H9 (cell line): ENCODE results near the gene MT1A. TPM values are rescaled to one million over a fixed set of nuclear protein-coding genes. Genes with fewer than 3 reads are reported as not detected.

Experiments
- DNase-seq: peaks from one replicate; pipeline ENCODE4 v3.0.0-alpha.2; 2017
- H2AFZ ChIP-seq: one replicate; pipeline ENCODE4 v1.6.1; 2013; ENCODE audit warnings: mild to moderate bottlenecking, low read length, control low read depth, moderate library complexity
- H2AK5ac ChIP-seq: 2 replicates; pipeline ENCODE4 v1.6.1; 2013; ENCODE audit warnings: low read length, control low read depth, mixed read lengths; ENCODE audit not compliant: insufficient read length
- H2BK120ac ChIP-seq: one replicate; pipeline ENCODE4 v1.6.1; 2013; ENCODE audit warnings: low read depth, mild to moderate bottlenecking, low read length, control low read depth, inconsistent platforms; ENCODE audit not compliant: poor library complexity, severe bottlenecking
- H2BK12ac ChIP-seq: 2 replicates; pipeline ENCODE4 v1.6.1; 2013; ENCODE audit warnings: low read length, control low read depth, mixed read lengths, low read depth; ENCODE audit not compliant: insufficient read length
- H2BK15ac ChIP-seq: 2 replicates; pipeline ENCODE4 v1.6.1; 2013; ENCODE audit warnings: low read depth, low read length, control low read depth
- H2BK20ac ChIP-seq: one replicate; pipeline ENCODE4 v1.6.1; 2013; ENCODE audit warnings: low read depth, mild to moderate bottlenecking, low read length, control low read depth, inconsistent platforms; ENCODE audit not compliant: poor library complexity, severe bottlenecking
- H2BK5ac ChIP-seq: 2 replicates; pipeline ENCODE4 v1.6.1; 2013; ENCODE audit warnings: low read length, control low read depth, mixed read lengths; ENCODE audit not compliant: insufficient read length
- H3K14ac ChIP-seq: 2 replicates; pipeline ENCODE4 v1.6.1; 2013; ENCODE audit warnings: low read length, control low read depth; ENCODE audit not compliant: insufficient read depth
- H3K18ac ChIP-seq: 2 replicates; pipeline ENCODE4 v1.6.1; 2013; ENCODE audit warnings: low read depth, mild to moderate bottlenecking, mixed read lengths, low read length, control low read depth; ENCODE audit not compliant: insufficient read length
- H3K23ac ChIP-seq: 2 replicates; pipeline ENCODE4 v1.6.1; 2013; ENCODE audit warnings: low read length, control low read depth, mixed read lengths, low read depth; ENCODE audit not compliant: insufficient read length
- H3K23me2 ChIP-seq: 2 replicates; pipeline ENCODE4 v1.6.1; 2013; ENCODE audit warnings: low read depth, mild to moderate bottlenecking, mixed read lengths, low read length, control low read depth; ENCODE audit not compliant: insufficient read length, poor library complexity, severe bottlenecking
- H3K27ac ChIP-seq: 2 replicates; pipeline ENCODE4 v1.5.1; 2013; ENCODE audit warnings: low read length, control low read depth, mixed read lengths, low read depth; ENCODE audit not compliant: insufficient read length
- H3K27me3 ChIP-seq: 2 replicates; pipeline ENCODE4 v1.6.1; 2013; ENCODE audit warnings: low read length, control low read depth, inconsistent platforms; ENCODE audit not compliant: insufficient read depth
- H3K4ac ChIP-seq: 2 replicates; pipeline ENCODE4 v1.6.1; 2013; ENCODE audit warnings: low read depth, mild to moderate bottlenecking, control low read depth, inconsistent platforms, low read length, moderate library complexity
- H3K4me1 ChIP-seq: 2 replicates; pipeline ENCODE4 v1.6.1; 2013; ENCODE audit warnings: low read length, control low read depth, inconsistent platforms; ENCODE audit not compliant: insufficient read depth
- H3K4me2 ChIP-seq: 2 replicates; pipeline ENCODE4 v1.6.1; 2013; ENCODE audit warnings: low read length, control low read depth, mixed read lengths; ENCODE audit not compliant: insufficient read length, insufficient read depth
- H3K56ac ChIP-seq: 2 replicates; pipeline ENCODE4 v1.6.1; 2013; ENCODE audit warnings: low read depth, mild to moderate bottlenecking, mixed read lengths, low read length, control low read depth; ENCODE audit not compliant: insufficient read length
- H3K79me1 ChIP-seq: 2 replicates; pipeline ENCODE4 v1.6.1; 2013; ENCODE audit warnings: low read depth, mild to moderate bottlenecking, moderate library complexity, low read length, control low read depth, inconsistent platforms; ENCODE audit not compliant: insufficient read depth, poor library complexity, severe bottlenecking
- H3K79me2 ChIP-seq: 2 replicates; pipeline ENCODE4 v1.6.1; 2013; ENCODE audit warnings: low read length, control low read depth, inconsistent platforms; ENCODE audit not compliant: insufficient read depth
- H3K9ac ChIP-seq: 2 replicates; pipeline ENCODE4 v1.6.1; 2013; ENCODE audit warnings: low read length, control low read depth, mixed read lengths; ENCODE audit not compliant: insufficient read length; ENCODE audit errors: extremely low read depth
- H3K9me3 ChIP-seq: one replicate; pipeline ENCODE4 v1.6.1; 2013; ENCODE audit warnings: low read depth, low read length, inconsistent platforms; ENCODE audit not compliant: control insufficient read depth
- H3T11ph ChIP-seq: one replicate; pipeline ENCODE4 v1.6.1; 2013; ENCODE audit warnings: mild to moderate bottlenecking, low read length, control low read depth, inconsistent platforms
- H4K20me1 ChIP-seq: one replicate; pipeline ENCODE4 v1.6.1; 2013; ENCODE audit not compliant: control insufficient read depth, insufficient read length, insufficient read depth
- H4K5ac ChIP-seq: 2 replicates; pipeline ENCODE4 v1.6.1; 2013; ENCODE audit warnings: low read depth, mild to moderate bottlenecking, mixed read lengths, low read length, control low read depth; ENCODE audit not compliant: insufficient read length
- H4K8ac ChIP-seq: replicated peaks from 2 replicates; pipeline ENCODE4 v1.6.1; 2013; ENCODE audit warnings: low read length, control low read depth, mixed read lengths, low read depth; ENCODE audit not compliant: insufficient read length
- H4K91ac ChIP-seq: 2 replicates; pipeline ENCODE4 v1.6.1; 2013; ENCODE audit warnings: low read depth, mild to moderate bottlenecking, moderate library complexity, mixed read lengths, low read length, control low read depth; ENCODE audit not compliant: insufficient read length
- H3K27ac Mint-ChIP-seq, 3 experiments: 2 replicates in 2 of 3; 3 replicates in 1 of 3; pipeline ENCODE4 v1.8.0; 2020 to 2021; ENCODE audit warnings: mixed read lengths in 3 of 3, mild to moderate bottlenecking in 1 of 3, moderate library complexity in 1 of 3
- H3K27me3 Mint-ChIP-seq: 2 replicates; pipeline ENCODE4 v1.8.0; 2021; ENCODE audit warnings: low read depth, mild to moderate bottlenecking, moderate library complexity, mixed read lengths
- H3K36me3 Mint-ChIP-seq, 3 experiments: 2 replicates in 2 of 3; 3 replicates in 1 of 3; pipeline ENCODE4 v1.8.0; 2020 to 2021; ENCODE audit warnings: low read depth in 3 of 3, mixed read lengths in 3 of 3; ENCODE audit not compliant: insufficient read depth in 1 of 3
- H3K4me1 Mint-ChIP-seq, 2 experiments: 2 replicates each; pipeline ENCODE4 v1.8.0; 2020; ENCODE audit warnings: mixed read lengths in 2 of 2
- H3K4me3 Mint-ChIP-seq, 2 experiments: 2 replicates in 1 of 2; 3 replicates in 1 of 2; pipeline ENCODE4 v1.8.0; 2020 to 2021; ENCODE audit warnings: mild to moderate bottlenecking in 2 of 2, mixed read lengths in 2 of 2, moderate library complexity in 1 of 2
- H3K9me3 Mint-ChIP-seq, 2 experiments: 2 replicates in 1 of 2; 3 replicates in 1 of 2; pipeline ENCODE4 v1.8.0; 2020; ENCODE audit warnings: mild to moderate bottlenecking in 2 of 2, mixed read lengths in 2 of 2, moderate library complexity in 1 of 2
- WGBS: extraction: QIAGEN DNeasy Blood & Tissue Kit; methylation state at CpG from one replicate; pipeline ENCODE4 v1.1.7; 2013; ENCODE audit warnings: missing lambda C conversion rate, low lambda C conversion rate, mixed read lengths; ENCODE audit not compliant: insufficient read length; ENCODE audit errors: extremely low coverage; 5-methylcytosine and 5-hydroxymethylcytosine counted together
- total RNA-seq: library from RNA; stranded (reverse); gene quantifications from 2 replicates; pipeline ENCODE4 v1.2.1, GENCODE V29; 2021
- TF ChIP-seq, protein P1 (sequence below): fragments of 200-600 bp; sonication (generic); conservative IDR thresholded peaks from 3 replicates; pipeline ENCODE4 v1.8.0; 2021; ENCODE audit warnings: antibody characterized with exemption, mild to moderate bottlenecking

Gene MT1A
- total RNA-seq, 1 experiment from 2014 or later: not detected

DNA sequence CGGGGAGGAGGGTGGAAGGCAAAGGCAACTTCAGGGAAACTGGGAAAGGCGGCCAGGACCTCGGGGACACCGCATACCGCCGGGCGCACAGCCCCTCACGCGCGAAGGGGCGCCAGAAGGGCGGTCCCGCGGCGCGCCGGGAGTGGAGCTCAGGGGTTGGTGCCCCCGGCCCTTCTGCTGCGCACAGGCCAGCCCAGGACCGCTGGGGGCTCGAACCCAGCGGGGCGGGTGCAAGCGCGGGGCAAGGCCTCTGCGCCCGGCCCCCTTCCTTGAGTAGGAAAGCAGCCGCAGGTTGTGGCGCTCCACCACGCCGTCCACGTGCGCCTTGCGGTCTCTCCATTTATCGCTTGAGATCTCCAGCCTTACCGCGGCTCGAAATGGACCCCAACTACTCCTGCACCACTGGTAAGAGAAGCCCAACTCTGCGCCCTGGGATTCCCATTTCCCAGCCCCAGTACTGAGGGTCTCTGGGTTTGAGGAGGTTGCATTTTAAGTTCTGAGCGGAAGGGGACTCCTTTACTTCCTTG is 3.0 kb upstream of the MT1A start:
- Histone ChIP-seq H2BK15ac (no peak overlapping the region), H2BK12ac (no peak overlapping the region), H3K4me1 (no peaks in the 10 kb centered on the region), H3K14ac (no peak overlapping the region; the same call in 1 of the 2 replicates), H2AK5ac (no peak overlapping the region), H3T11ph (no peak overlapping the region), H3K18ac (no peak overlapping the region), H2BK5ac (no peak overlapping the region), H2AFZ (no peak overlapping the region), H3K9ac (no peak overlapping the region), H3K4ac (no peak overlapping the region), H4K5ac (no peak overlapping the region), H3K23ac (no peak overlapping the region), H3K4me2 (peak overlapping the region; percentile 60), H3K27me3 (peaks cover 98% of the 10 kb centered on the region), H3K23me2 (peaks cover 13% of the 10 kb centered on the region), H4K20me1 (no peaks in the 10 kb centered on the region), H2BK120ac (no peak overlapping the region), H3K79me1 (no peaks in the 10 kb centered on the region), H4K91ac (no peak overlapping the region), H3K79me2 (no peaks in the 10 kb centered on the region), H4K8ac (no peak overlapping the region), H2BK20ac (no peak overlapping the region), H3K56ac (no peak overlapping the region), H3K27ac (no peak overlapping the region), H3K9me3 (no peaks in the 10 kb centered on the region)
- H3K4me1 Mint-ChIP-seq: peaks cover 18 to 36% of the 10 kb centered on the region in 2 experiments
- peaks cover 100% of the 10 kb centered on the region for H3K27me3 Mint-ChIP-seq
- DNase-seq: peak; percentile 38
- no peak overlapping the region for H3K27ac Mint-ChIP-seq
- peak overlapping the region; percentile 43 to 81; a peak in 4 of 5 replicates for H3K4me3 Mint-ChIP-seq
- TF ChIP-seq, protein P1, sequence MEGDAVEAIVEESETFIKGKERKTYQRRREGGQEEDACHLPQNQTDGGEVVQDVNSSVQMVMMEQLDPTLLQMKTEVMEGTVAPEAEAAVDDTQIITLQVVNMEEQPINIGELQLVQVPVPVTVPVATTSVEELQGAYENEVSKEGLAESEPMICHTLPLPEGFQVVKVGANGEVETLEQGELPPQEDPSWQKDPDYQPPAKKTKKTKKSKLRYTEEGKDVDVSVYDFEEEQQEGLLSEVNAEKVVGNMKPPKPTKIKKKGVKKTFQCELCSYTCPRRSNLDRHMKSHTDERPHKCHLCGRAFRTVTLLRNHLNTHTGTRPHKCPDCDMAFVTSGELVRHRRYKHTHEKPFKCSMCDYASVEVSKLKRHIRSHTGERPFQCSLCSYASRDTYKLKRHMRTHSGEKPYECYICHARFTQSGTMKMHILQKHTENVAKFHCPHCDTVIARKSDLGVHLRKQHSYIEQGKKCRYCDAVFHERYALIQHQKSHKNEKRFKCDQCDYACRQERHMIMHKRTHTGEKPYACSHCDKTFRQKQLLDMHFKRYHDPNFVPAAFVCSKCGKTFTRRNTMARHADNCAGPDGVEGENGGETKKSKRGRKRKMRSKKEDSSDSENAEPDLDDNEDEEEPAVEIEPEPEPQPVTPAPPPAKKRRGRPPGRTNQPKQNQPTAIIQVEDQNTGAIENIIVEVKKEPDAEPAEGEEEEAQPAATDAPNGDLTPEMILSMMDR: no peak
- no CpG with 5 or more reads among the region's 40 CpGs for WGBS
- peaks cover 0 to 12% of the 10 kb centered on the region in 2 experiments; a peak in 2 of 5 replicates for H3K9me3 Mint-ChIP-seq
- no peaks in the 10 kb centered on the region; a peak in 1 of 7 replicates for H3K36me3 Mint-ChIP-seq
